Smooth muscle cell (in vitro differentiated cells): ENCODE results near the gene SERPINH1. TPM values are rescaled to one million over a fixed set of nuclear protein-coding genes. Genes with fewer than 3 reads are reported as not detected.

Experiments used
- DNase-seq: peaks from one replicate; lab custom pipeline; 2025; ENCODE audit not compliant: unreplicated experiment; lab: John Stamatoyannopoulos, UW
- H2AFZ ChIP-seq: fragments of 200-600 bp; sonication (generic); 2 replicates; pipeline ENCODE4 v1.6.0; 2016; ENCODE audit warnings: antibody characterized with exemption, low read depth, mild to moderate bottlenecking
- H3F3A ChIP-seq: fragments of 200-600 bp; sonication (generic); 2 replicates; pipeline ENCODE4 v1.6.0; 2017; ENCODE audit warnings: antibody characterized with exemption, low read depth
- H3K27ac ChIP-seq: fragments of 200-600 bp; sonication (generic); 2 replicates; pipeline ENCODE4 v1.5.1; 2016; ENCODE audit warnings: low read depth, mild to moderate bottlenecking
- H3K27me3 ChIP-seq: fragments of 200-600 bp; sonication (generic); 2 replicates; pipeline ENCODE4 v1.6.1; 2016; ENCODE audit warnings: low read depth, mild to moderate bottlenecking
- H3K36me3 ChIP-seq: fragments of 200-600 bp; sonication (generic); 2 replicates; pipeline ENCODE4 v1.5.1; 2016; ENCODE audit warnings: low read depth
- H3K4me1 ChIP-seq: fragments of 200-600 bp; sonication (generic); 2 replicates; pipeline ENCODE4 v1.5.1; 2016; ENCODE audit warnings: low read depth
- H3K4me2 ChIP-seq: fragments of 200-600 bp; sonication (generic); 2 replicates; pipeline ENCODE4 v1.6.0; 2016; ENCODE audit warnings: mild to moderate bottlenecking
- H3K4me3 ChIP-seq: fragments of 200-600 bp; sonication (generic); 2 replicates; pipeline ENCODE4 v1.5.1; 2016; ENCODE audit warnings: mild to moderate bottlenecking
- H3K79me2 ChIP-seq: fragments of 200-600 bp; sonication (generic); 2 replicates; pipeline ENCODE4 v1.6.0; 2016; ENCODE audit warnings: low read depth, mild to moderate bottlenecking
- H3K9ac ChIP-seq: fragments of 200-600 bp; sonication (generic); 2 replicates; pipeline ENCODE4 v1.6.0; 2016; ENCODE audit warnings: low read depth
- H3K9me3 ChIP-seq: fragments of 200-600 bp; sonication (generic); replicated peaks from 2 replicates; pipeline ENCODE4 v1.5.1; 2016; ENCODE audit warnings: low read depth
- H4K20me1 ChIP-seq: fragments of 200-600 bp; sonication (generic); 2 replicates; pipeline ENCODE4 v1.6.0; 2016; ENCODE audit warnings: low read depth
- CTCF ChIP-seq: fragments of 200-600 bp; sonication (generic); IDR thresholded peaks from 2 replicates; pipeline ENCODE4 v1.5.1; 2017; ENCODE audit warnings: borderline replicate concordance, mild to moderate bottlenecking, antibody characterized with exemption; ENCODE audit not compliant: insufficient read depth, poor library complexity, severe bottlenecking
- WGBS: methylation state at CpG from one replicate; pipeline ENCODE4 v1.1.7; 2016; ENCODE audit warnings: low lambda C conversion rate; 5-methylcytosine and 5-hydroxymethylcytosine counted together
- polyA plus RNA-seq: library from polyadenylated mRNA; unstranded; fragments of >200 nt; fragmentation: Nextera tagmentation; extraction: Ambion mirVana; gene quantifications from 2 replicates; pipeline ENCODE4 v1.2.1, GENCODE V29; 2016
- total RNA-seq: library from RNA; depleted of rRNA; stranded (reverse); fragments of >200 nt; gene quantifications from 2 replicates; pipeline ENCODE4 v1.2.3, GENCODE V29; 2014

SERPINH1 gene
- total and polyA plus RNA-seq, 2 experiments from 2014 or later: 1,493 to 2,653 TPM

- no peaks in the 10 kb centered on the region for H3K36me3 ChIP-seq
- peaks cover 65% of the 10 kb centered on the region for H3F3A ChIP-seq
- H3K27ac ChIP-seq: peak overlapping the region; percentile 99
- peak overlapping the region; percentile 94 for H3K4me2 ChIP-seq
- peak overlapping the region; percentile 99 for H3K9ac ChIP-seq
- no peaks in the 10 kb centered on the region for H3K27me3 ChIP-seq
- peak overlapping the region; percentile 95 for H3K4me3 ChIP-seq
- peak overlapping the region; percentile 11 for H2AFZ ChIP-seq
- DNase-seq: no peak
- H3K79me2 ChIP-seq: peaks cover 45% of the 10 kb centered on the region
- peaks cover 40% of the 10 kb centered on the region for H4K20me1 ChIP-seq
- 25% methylated on average over 11 of the region's 21 CpGs for WGBS
- H3K4me1 ChIP-seq: peaks cover 53% of the 10 kb centered on the region
- TF ChIP-seq CTCF: no peak
- no peaks in the 10 kb centered on the region for H3K9me3 ChIP-seq
Measured at GRCh38 chr11:75561426-75562047, 516 bp upstream of the SERPINH1 start.

- no peaks in the 10 kb centered on the region for H3K9me3 ChIP-seq
- peaks cover 47% of the 10 kb centered on the region for H3K4me1 ChIP-seq
- H2AFZ ChIP-seq: no peak overlapping the region
- H3K4me2 ChIP-seq: peak overlapping the region; percentile 94
- TF ChIP-seq CTCF: no peak
- H3K9ac ChIP-seq: peak overlapping the region; percentile 99
- peaks cover 66% of the 10 kb centered on the region for H3F3A ChIP-seq
- peaks cover 54% of the 10 kb centered on the region for H4K20me1 ChIP-seq
- H3K79me2 ChIP-seq: peaks cover 58% of the 10 kb centered on the region
- no peak for DNase-seq
- peak overlapping the region; percentile 95 for H3K4me3 ChIP-seq
- no peaks in the 10 kb centered on the region for H3K36me3 ChIP-seq
- H3K27me3 ChIP-seq: no peaks in the 10 kb centered on the region
- peak overlapping the region; percentile 99 for H3K27ac ChIP-seq
- under 1% methylated on average over 16 of the region's 16 CpGs for WGBS
Measured at GRCh38 chr11:75562836-75563484, 907 bp downstream of the SERPINH1 start.

GRCh38 chr11:75563501-75563977 is 1.5 kb downstream of the SERPINH1 start:
- Histone ChIP-seq H3K4me1 (peaks cover 45% of the 10 kb centered on the region), H3K79me2 (peaks cover 64% of the 10 kb centered on the region), H3K36me3 (no peaks in the 10 kb centered on the region), H3F3A (peaks cover 70% of the 10 kb centered on the region), H3K9me3 (no peaks in the 10 kb centered on the region), H3K9ac (peak overlapping the region; percentile 99), H3K4me2 (peak overlapping the region; percentile 94), H3K27me3 (no peaks in the 10 kb centered on the region), H2AFZ (no peak overlapping the region), H3K4me3 (peak overlapping the region; percentile 95), H4K20me1 (peaks cover 60% of the 10 kb centered on the region), H3K27ac (peak overlapping the region; percentile 99)
- no peak for DNase-seq
- WGBS: 2% methylated on average over 5 of the region's 5 CpGs
- TF ChIP-seq CTCF: no peak
